GM18502 (cell line): ENCODE results near the gene ZSCAN25.

Experiments used
- ATAC-seq: cut with Tn5 transposase; IDR thresholded peaks from one replicate; pipeline ENCODE4 v1.9.1; 2021; ENCODE audit warnings: mild to moderate bottlenecking; ENCODE audit not compliant: unreplicated experiment, poor library complexity

ZSCAN25 gene

DNA sequence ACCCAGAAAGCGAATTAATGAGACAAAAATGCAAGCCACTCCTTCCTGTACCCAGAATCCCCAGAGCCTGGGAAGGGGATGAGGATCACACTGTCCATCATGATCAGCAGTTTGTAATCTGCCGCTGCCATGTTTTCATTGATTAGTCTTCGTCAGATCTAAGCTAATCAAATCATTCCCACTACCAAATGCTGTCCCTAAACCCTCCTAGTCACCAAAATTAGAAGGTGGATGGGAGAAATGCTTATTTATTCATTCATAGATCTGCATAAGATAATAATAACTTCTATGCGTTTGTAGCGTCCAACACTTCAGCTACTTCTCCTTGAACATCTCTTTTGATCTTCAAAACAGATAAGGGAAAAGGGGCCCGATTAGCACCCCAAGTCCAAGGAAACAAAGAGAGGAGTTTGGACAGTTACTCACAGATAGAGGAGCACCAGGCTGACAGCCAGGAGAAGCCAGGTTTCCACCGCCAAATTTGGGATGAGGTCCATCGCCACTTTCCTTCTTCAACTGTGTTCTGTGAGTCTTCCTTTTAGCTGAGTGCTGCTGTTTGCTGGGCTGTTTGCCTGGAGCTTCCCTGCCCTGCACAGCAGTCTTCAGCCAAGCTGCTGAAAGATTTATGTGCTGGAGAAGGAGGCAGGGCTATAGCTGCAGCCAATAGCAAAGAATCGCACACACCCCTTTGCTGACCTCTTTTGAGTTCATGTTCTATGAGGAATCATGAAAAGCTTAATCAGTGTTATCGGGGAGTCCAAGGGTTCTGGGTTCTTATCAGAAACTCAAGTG lies 62.9 kb downstream of the ZSCAN25 start, which contains the start of gene CYP3A5:
Gene CYP3A5, minus strand, starts transcription at position 597 of the 792 bp plus-strand sequence. Its CDS starts 100 bp downstream, at position 497.
- ATAC-seq: no peak
